Panc1 (cell line): Measurements from ENCODE around the gene PAGR1. TPM values are rescaled to one million over a fixed set of nuclear protein-coding genes. Genes with fewer than 3 reads are reported as not detected.
"Not testable (repeated sequence)": the region's sequence is repeated elsewhere in the genome, so short reads cannot be mapped to it uniquely, and the experiment has no call there.

Source experiments
- ATAC-seq: fragments of 200-7000 bp; cut with Tn5 transposase; 2 replicates; pipeline ENCODE4 v1.9.1; 2020; ENCODE audit warnings: mild to moderate bottlenecking, moderate library complexity
- BruUV-seq: library from RNA; stranded (reverse); fragments of 400-500 nt; replicated peaks from 2 replicates; lab custom pipeline; 2021; lab: Mats Ljungman, UMichigan
- CTCF ChIA-PET: fragments of 300-600 bp; sonication (Branson Sonifier 250); formaldehyde crosslinking; loops from one replicate; lab custom pipeline; 2022; ENCODE audit warnings: antibody characterized with exemption; lab: Charles Lee
- POLR2A ChIA-PET: fragments of 300-600 bp; sonication (Branson Sonifier 250); formaldehyde crosslinking; loops from one replicate; lab custom pipeline; 2022; ENCODE audit warnings: antibody characterized with exemption; lab: Charles Lee
- DNase-seq: peaks from one replicate; pipeline ENCODE4 v3.0.0-alpha.2; 2010; ENCODE audit warnings: low read depth, low spot score
- H3K27ac ChIP-seq: 2 replicates; pipeline ENCODE4 v1.5.1; 2011; ENCODE audit warnings: mild to moderate bottlenecking, low read length, inconsistent platforms
- H3K27me3 ChIP-seq: fragments of 200-500 bp; sonication (Bioruptor generic); 2 replicates; pipeline ENCODE4 v1.6.0; 2014; ENCODE audit warnings: low read length, inconsistent platforms; ENCODE audit not compliant: control insufficient read depth, insufficient read depth
- H3K36me3 ChIP-seq: fragments of 200-500 bp; sonication (Bioruptor generic); 2 replicates; pipeline ENCODE4 v1.5.1; 2014; ENCODE audit warnings: inconsistent platforms, mild to moderate bottlenecking, low read length, moderate library complexity; ENCODE audit not compliant: control insufficient read depth, insufficient read depth
- H3K4me1 ChIP-seq: 2 replicates; pipeline ENCODE4 v1.5.1; 2011; ENCODE audit warnings: inconsistent platforms, mild to moderate bottlenecking, low read length, moderate library complexity; ENCODE audit not compliant: control insufficient read depth, insufficient read depth
- H3K4me3 ChIP-seq, 2 experiments: 2 replicates each; pipeline ENCODE4 v1.5.1; 2011 to 2012; ENCODE audit warnings: low read depth in 2 of 2, low read length in 2 of 2, mild to moderate bottlenecking in 2 of 2, inconsistent platforms in 1 of 2, moderate library complexity in 1 of 2
- H3K9me3 ChIP-seq: fragments of 200-500 bp; sonication (Bioruptor generic); 2 replicates; pipeline ENCODE4 v1.5.1; 2014; ENCODE audit warnings: low read depth, mild to moderate bottlenecking, inconsistent platforms, low read length, moderate library complexity; ENCODE audit not compliant: control insufficient read depth, insufficient read depth
- CTCF ChIP-seq: fragments of 450-650 bp; IDR thresholded peaks from 2 replicates; pipeline ENCODE4 v1.5.1; 2017; ENCODE audit warnings: mild to moderate bottlenecking
- POLR2AphosphoS5 ChIP-seq: IDR thresholded peaks from 2 replicates; pipeline ENCODE4 v1.6.1; 2012; ENCODE audit warnings: mild to moderate bottlenecking, low read depth, low read length, moderate library complexity
- REST ChIP-seq, 2 experiments: IDR thresholded peaks; 2 replicates each; pipeline ENCODE4 v1.6.1; 2011 to 2012; ENCODE audit warnings: low read depth in 2 of 2, control low read depth in 1 of 2, low read length in 1 of 2, mild to moderate bottlenecking in 1 of 2, moderate library complexity in 1 of 2; ENCODE audit not compliant: insufficient read depth in 1 of 2
- SIN3A ChIP-seq: IDR thresholded peaks from 2 replicates; pipeline ENCODE4 v1.6.1; 2012; ENCODE audit warnings: low read depth, mild to moderate bottlenecking, low read length, moderate library complexity, borderline replicate concordance; ENCODE audit not compliant: insufficient read depth
- TCF7L2 ChIP-seq: IDR thresholded peaks from 2 replicates; pipeline ENCODE4 v1.6.1; 2011; ENCODE audit warnings: mild to moderate bottlenecking, low read depth, low read length, inconsistent platforms
- in situ Hi-C: cut with HindIII; loops from 2 replicates; pipeline ENCODE4 v1.10.0; 2016; ENCODE audit warnings: low sequenced_read_pairs, low pct_unique_long_range_greater_than_20kb
- intact Hi-C: fragments of 100-400 bp; cut with micrococcal nuclease; formaldehyde crosslinking; loops from one replicate; pipeline ENCODE4 v1.10.0; 2022; ENCODE audit not compliant: unreplicated experiment
- total RNA-seq: library from RNA; stranded (reverse); gene quantifications from one replicate; pipeline ENCODE4 v1.2.1, GENCODE V29; 2021; ENCODE audit not compliant: unreplicated experiment

Gene PAGR1
- total RNA-seq, 1 experiment from 2014 or later, result 42.5 TPM

GRCh38 chr16:29769507-29769906 is 46.4 kb upstream of the PAGR1 start:
- Histone ChIP-seq H3K27me3 (no peaks in the 10 kb centered on the region), H3K36me3 (no peaks in the 10 kb centered on the region), H3K27ac (no peak overlapping the region), H3K9me3 (no peaks in the 10 kb centered on the region), H3K4me3 (no peak overlapping the region), H3K4me1 (no peaks in the 10 kb centered on the region)
- no peak for DNase-seq
- in situ Hi-C loops (no loop called here), intact Hi-C loops (no loop called here)
- CTCF ChIA-PET, result no interaction called here
- no TSS peak for BruUV-seq
- ATAC-seq, result no peak
- TF ChIP-seq TCF7L2 (no peak), POLR2AphosphoS5 (no peak)
- POLR2A ChIA-PET, result no interaction called here

- in situ Hi-C loops, result no loop called here
- Histone ChIP-seq H3K4me1 (no peaks in the 10 kb centered on the region), H3K4me3 (no peak overlapping the region), H3K27me3 (no peaks in the 10 kb centered on the region), H3K36me3 (no peaks in the 10 kb centered on the region), H3K27ac (no peak overlapping the region), H3K9me3 (no peaks in the 10 kb centered on the region)
- no TSS peak for BruUV-seq
- CTCF ChIA-PET, result no interaction called here
- POLR2A ChIA-PET, result no interaction called here
- intact Hi-C loops, result no loop called here
- TF ChIP-seq TCF7L2 (no peak), POLR2AphosphoS5 (no peak), SIN3A (no peak), CTCF (no peak), REST (IDR thresholded peaks at IDR 0.05; ENCODE audit: insufficient read depth in 1 of 2, low read depth in 2 of 2, low read length in 1 of 2) (no peak)
- ATAC-seq (no peak), DNase-seq (no peak)
Observed at GRCh38 chr16:29770250-29770929, 45.6 kb upstream of the PAGR1 start.

- ATAC-seq, BruUV-seq, H3K4me3 ChIP-seq, H3K27me3 ChIP-seq, H3K36me3 ChIP-seq, POLR2A ChIA-PET, H3K9me3 ChIP-seq, H3K4me1 ChIP-seq, in situ Hi-C loops, intact Hi-C loops, DNase-seq, H3K27ac ChIP-seq: not testable (repeated sequence)
- CTCF ChIA-PET, result interaction anchor here (0.7 kb wide), 1 partner anchor 81 kb away, joined by 3 read pairs; no protein-coding TSS in a partner anchor
Observed at GRCh38 chr16:29772330-29772729, 43.6 kb upstream of the PAGR1 start.
